Common myeloid progenitor, CD34-positive (primary cell): ENCODE data around the gene GNPTAB.
"Not testable (repeated sequence)": the region's sequence is repeated elsewhere in the genome, so short reads cannot be mapped to it uniquely, and the experiment has no call there.

Experiments
- CTCF ChIA-PET: fragments of 350-600 bp; sonication (Branson Sonifier 250); formaldehyde crosslinking; loops from one replicate; lab custom pipeline; 2021; ENCODE audit warnings: antibody characterized with exemption; lab: Charles Lee
- POLR2A ChIA-PET: fragments of 350-600 bp; sonication (Branson Sonifier 250); formaldehyde crosslinking; loops from one replicate; lab custom pipeline; 2021; ENCODE audit warnings: antibody characterized with exemption; lab: Charles Lee
- DNase-seq, 3 donors: peaks; one replicate each; pipeline versions ENCODE4 v3.0.0 to v3.0.0-alpha.2; 2013
- H3K27ac ChIP-seq, 2 experiments: 1 replicate in 1 of 2; 2 replicates in 1 of 2; pipeline ENCODE4 v1.7.0; 2013; ENCODE audit warnings: inconsistent platforms in 2 of 2, low read length in 2 of 2, mild to moderate bottlenecking in 2 of 2, low read depth in 1 of 2, moderate library complexity in 1 of 2; ENCODE audit not compliant: severe bottlenecking in 2 of 2, insufficient read depth in 1 of 2, poor library complexity in 1 of 2
- H3K27me3 ChIP-seq, 5 experiments: replicated peaks in 2 of 5; 1 replicate in 3 of 5; 2 replicates in 2 of 5; pipeline versions ENCODE4 v1.6.1 to v1.7.0; 2013; ENCODE audit warnings: low read length in 4 of 5, mild to moderate bottlenecking in 2 of 5, moderate library complexity in 2 of 5, inconsistent platforms in 1 of 5; ENCODE audit not compliant: insufficient read depth in 5 of 5, control insufficient read depth in 4 of 5
- H3K36me3 ChIP-seq, 4 experiments: 1 replicate in 2 of 4; 2 replicates in 2 of 4; pipeline versions ENCODE4 v1.6.1 to v1.7.0; 2013; ENCODE audit warnings: low read length in 3 of 4, control low read depth in 1 of 4, mild to moderate bottlenecking in 1 of 4; ENCODE audit not compliant: control insufficient read depth in 4 of 4, insufficient read depth in 4 of 4
- H3K4me1 ChIP-seq, 4 experiments: 1 replicate in 3 of 4; 2 replicates in 1 of 4; pipeline versions ENCODE4 v1.6.1 to v1.7.1; 2013; ENCODE audit warnings: low read length in 3 of 4, mild to moderate bottlenecking in 3 of 4, control low read depth in 1 of 4, inconsistent platforms in 1 of 4, moderate library complexity in 1 of 4; ENCODE audit not compliant: control insufficient read depth in 4 of 4, insufficient read depth in 4 of 4; ENCODE audit errors: control extremely low read depth in 1 of 4
- H3K4me3 ChIP-seq, 7 experiments: 1 replicate in 4 of 7; 2 replicates in 3 of 7; pipeline versions ENCODE4 v1.5.1 to v1.7.0; 2013; ENCODE audit warnings: mild to moderate bottlenecking in 7 of 7, low read length in 6 of 7, moderate library complexity in 6 of 7, inconsistent platforms in 2 of 7, low read depth in 2 of 7, control low read depth in 1 of 7; ENCODE audit not compliant: insufficient read depth in 4 of 7, control insufficient read depth in 1 of 7; ENCODE audit errors: extremely low read depth in 1 of 7
- H3K9me3 ChIP-seq, 5 experiments: 1 replicate in 4 of 5; 2 replicates in 1 of 5; pipeline versions ENCODE4 v1.6.1 to v1.7.1; 2013; ENCODE audit warnings: low read length in 4 of 5, mild to moderate bottlenecking in 2 of 5, inconsistent platforms in 1 of 5, low read depth in 1 of 5, moderate library complexity in 1 of 5; ENCODE audit not compliant: control insufficient read depth in 4 of 5, insufficient read depth in 2 of 5; ENCODE audit errors: control extremely low read depth in 1 of 5
- WGBS: methylation state at CpG from one replicate; pipeline ENCODE4 v1.1.5; 2013; ENCODE audit not compliant: insufficient coverage; 5-methylcytosine and 5-hydroxymethylcytosine counted together

Gene GNPTAB

DNA sequence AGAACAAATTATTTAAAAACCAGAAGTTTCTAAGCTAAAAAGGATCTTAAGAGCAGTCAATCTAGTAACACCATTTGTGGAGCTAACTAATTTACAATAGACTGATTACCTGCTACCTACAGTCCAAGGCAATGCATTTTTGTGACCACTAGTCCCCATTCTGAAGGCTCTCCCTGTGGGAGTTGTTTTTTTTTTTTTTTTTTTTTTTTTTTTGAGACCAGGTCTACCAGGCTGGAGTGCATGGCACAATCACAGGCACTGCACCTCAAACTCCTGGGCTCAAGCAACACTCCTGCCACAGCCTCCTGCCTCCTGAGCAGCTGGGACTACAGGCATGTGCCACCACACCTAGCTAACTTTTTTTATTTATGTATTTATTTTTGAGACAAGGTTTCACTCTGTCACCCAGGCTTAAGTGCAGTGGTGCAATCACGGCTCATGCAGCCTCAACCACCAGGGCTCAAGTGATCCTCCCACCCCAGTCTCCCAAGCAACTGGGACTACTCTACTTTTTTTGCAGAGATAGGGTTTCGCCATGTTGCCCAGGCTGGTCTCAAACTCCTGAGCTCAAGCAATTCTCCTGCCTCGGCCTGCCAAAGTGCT is 3.9 kb downstream of the GNPTAB start:
- H3K4me1 ChIP-seq = peaks cover 30 to 80% (median 61%) of the 10 kb centered on the region in 4 experiments
- DNase-seq = peak in 2 of 3 donors; percentile 39 to 50
- no peaks in the 10 kb centered on the region for H3K27me3 ChIP-seq
- ChIA-PET POLR2A (interaction anchor here (0.6 to 0.8 kb wide), 2 partner anchors 9 to 33 kb away, joined by 3 read pairs; no protein-coding TSS in a partner anchor), CTCF (interaction anchor here (1.1 to 12.2 kb wide), 5 partner anchors 10 to 54 kb away, joined by 3 to 132 read pairs (median 64); no protein-coding TSS in a partner anchor)
- no peaks in the 10 kb centered on the region for H3K9me3 ChIP-seq
- H3K4me3 ChIP-seq = peak overlapping the region in 1 of 7 experiments; percentile 16
- WGBS = 94% methylated on average over 2 of the region's 3 CpGs
- peaks cover 0 to 3% (median 0%) of the 10 kb centered on the region in 4 experiments for H3K36me3 ChIP-seq
- H3K27ac ChIP-seq = no peak overlapping the region

DNA sequence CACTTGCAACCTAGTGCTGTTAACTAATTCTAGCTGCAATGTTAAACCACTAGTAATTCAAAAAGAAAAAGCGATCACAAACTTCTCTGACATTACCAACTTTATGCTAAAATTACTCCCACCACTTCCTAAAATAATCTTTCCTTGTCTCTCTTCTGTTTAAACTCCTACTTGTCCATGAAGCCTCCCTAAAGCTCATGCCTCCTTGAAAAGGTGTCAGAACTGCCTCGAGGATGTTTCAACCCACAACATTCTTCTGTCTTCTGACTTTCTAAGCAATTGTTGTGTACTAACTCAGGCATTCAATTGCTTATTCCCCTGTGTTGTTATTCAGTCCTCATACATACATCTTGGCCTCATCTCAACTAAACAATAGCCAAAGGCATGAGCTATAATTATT is 5.9 kb downstream of the GNPTAB start:
- H3K4me1 ChIP-seq = peaks cover 19 to 71% (median 52%) of the 10 kb centered on the region in 4 experiments
- no peak overlapping the region for H3K4me3 ChIP-seq
- ChIA-PET POLR2A (no interaction called here), CTCF (interaction anchor here (0.8 to 12.2 kb wide), 7 partner anchors 9 to 52 kb away, joined by 3 to 132 read pairs (median 6); no protein-coding TSS in a partner anchor)
- H3K27ac ChIP-seq = no peak overlapping the region
- 60% methylated on average over 1 of the region's 2 CpGs for WGBS
- peaks cover 0 to 2% (median 0%) of the 10 kb centered on the region in 5 experiments for H3K9me3 ChIP-seq
- H3K36me3 ChIP-seq = peaks cover 0 to 10% (median 0%) of the 10 kb centered on the region in 4 experiments
- H3K27me3 ChIP-seq = no peaks in the 10 kb centered on the region
- DNase-seq = no peak

DNA sequence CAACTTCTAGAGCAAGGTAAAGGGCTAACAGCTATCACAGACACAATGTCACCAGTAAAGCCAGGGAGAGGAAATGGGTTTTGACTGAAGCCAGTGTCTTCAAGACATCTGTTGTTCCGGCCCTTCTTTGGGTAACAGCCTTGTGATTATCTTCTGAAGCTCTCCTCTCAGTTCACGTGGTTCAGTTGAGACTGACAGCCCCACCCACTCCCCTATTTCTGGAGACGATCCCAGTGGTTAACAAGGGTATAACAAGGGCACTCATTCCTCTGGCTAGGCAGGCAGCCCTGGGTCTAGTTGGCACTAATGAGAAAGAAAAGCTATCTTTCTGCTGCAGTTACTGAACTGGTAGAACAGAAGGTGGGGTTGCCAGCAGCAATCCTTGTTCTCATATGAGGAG is 6.9 kb downstream of the GNPTAB start:
- H3K4me3 ChIP-seq = no peak overlapping the region
- peak; percentile 86 to 95 (median 93) for DNase-seq
- POLR2A ChIA-PET = no interaction called here
- peaks cover 0 to 6% (median 0%) of the 10 kb centered on the region in 5 experiments for H3K9me3 ChIP-seq
- peaks cover 11 to 63% (median 46%) of the 10 kb centered on the region in 4 experiments for H3K4me1 ChIP-seq
- no peaks in the 10 kb centered on the region for H3K27me3 ChIP-seq
- peak overlapping the region in 1 of 2 experiments; percentile 29 for H3K27ac ChIP-seq
- WGBS = 11% methylated on average over 2 of the region's 3 CpGs
- H3K36me3 ChIP-seq = peaks cover 0 to 10% (median 0%) of the 10 kb centered on the region in 4 experiments
- CTCF ChIA-PET = interaction anchor here (1.0 to 12.2 kb wide), 13 partner anchors 8 to 56 kb away, joined by 3 to 132 read pairs (median 5); no protein-coding TSS in a partner anchor

DNA sequence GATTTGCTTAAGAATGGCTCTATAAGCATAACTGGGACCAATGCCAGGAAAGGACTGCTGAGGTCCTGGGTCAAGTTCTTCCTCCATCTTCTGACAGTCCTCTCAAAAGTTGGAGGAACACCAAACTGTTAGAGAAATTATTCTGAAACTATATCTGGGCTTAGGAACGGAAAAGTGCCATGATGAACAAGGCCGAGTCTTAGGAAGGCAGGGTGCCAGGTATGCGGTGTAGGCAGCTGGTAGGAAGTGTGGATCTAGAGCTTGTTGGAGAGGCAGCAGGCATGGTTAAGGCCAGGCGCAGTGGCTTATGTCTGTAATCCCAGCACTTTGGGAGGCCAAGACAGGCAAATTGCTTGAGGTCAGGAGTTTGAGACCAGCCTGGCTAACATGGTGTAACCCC is 7.7 kb downstream of the GNPTAB start:
- Histone ChIP-seq H3K27ac (no peak overlapping the region), H3K4me3 (no peak overlapping the region), H3K36me3 (peaks cover 0 to 13% (median 0%) of the 10 kb centered on the region in 4 experiments), H3K9me3 (peaks cover 0 to 10% (median 0%) of the 10 kb centered on the region in 5 experiments), H3K27me3 (no peaks in the 10 kb centered on the region), H3K4me1 (peaks cover 7 to 56% (median 41%) of the 10 kb centered on the region in 4 experiments)
- DNase-seq = no peak
- ChIA-PET POLR2A (interaction anchor here (0.6 kb wide), 1 partner anchor 81 kb away, joined by 7 read pairs; no protein-coding TSS in a partner anchor), CTCF (interaction anchor here (1.0 to 12.2 kb wide), 11 partner anchors 8 to 55 kb away, joined by 3 to 132 read pairs (median 5); partner anchors contain the start of gene GNPTAB)
- 97% methylated on average over 4 of the region's 4 CpGs for WGBS

DNA sequence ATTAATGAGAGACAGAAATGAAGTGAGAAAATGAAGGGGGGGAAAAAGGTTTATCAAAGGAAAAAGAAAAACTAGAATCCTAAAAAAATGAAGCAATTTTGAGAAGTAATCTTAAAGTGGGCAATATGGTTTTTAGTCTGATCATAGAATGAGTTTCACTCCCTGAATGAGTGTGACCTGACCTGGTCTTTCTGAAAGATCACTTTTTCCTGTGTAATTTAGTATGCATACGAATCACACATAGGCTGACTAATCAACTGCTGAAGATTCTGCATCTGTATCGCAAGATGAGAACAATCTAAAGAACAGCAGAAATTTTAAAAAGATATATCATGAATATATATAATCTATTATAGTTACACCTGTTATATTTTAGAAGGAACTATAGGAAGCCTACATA is 11.3 kb downstream of the GNPTAB start:
- Histone ChIP-seq H3K9me3 (peaks cover 0 to 10% (median 0%) of the 10 kb centered on the region in 5 experiments), H3K4me1 (peaks cover 0 to 21% (median 16%) of the 10 kb centered on the region in 4 experiments), H3K27ac (no peak overlapping the region), H3K36me3 (peaks cover 0 to 13% (median 0%) of the 10 kb centered on the region in 4 experiments), H3K4me3 (no peak overlapping the region), H3K27me3 (no peaks in the 10 kb centered on the region)
- no peak for DNase-seq
- CTCF ChIA-PET = interaction anchor here (0.7 to 4.1 kb wide), 3 partner anchors 11 to 46 kb away, joined by 3 to 19 read pairs (median 4); partner anchors contain the start of gene GNPTAB
- POLR2A ChIA-PET = no interaction called here
- WGBS = no CpG with 5 or more reads among the region's 2 CpGs

DNA sequence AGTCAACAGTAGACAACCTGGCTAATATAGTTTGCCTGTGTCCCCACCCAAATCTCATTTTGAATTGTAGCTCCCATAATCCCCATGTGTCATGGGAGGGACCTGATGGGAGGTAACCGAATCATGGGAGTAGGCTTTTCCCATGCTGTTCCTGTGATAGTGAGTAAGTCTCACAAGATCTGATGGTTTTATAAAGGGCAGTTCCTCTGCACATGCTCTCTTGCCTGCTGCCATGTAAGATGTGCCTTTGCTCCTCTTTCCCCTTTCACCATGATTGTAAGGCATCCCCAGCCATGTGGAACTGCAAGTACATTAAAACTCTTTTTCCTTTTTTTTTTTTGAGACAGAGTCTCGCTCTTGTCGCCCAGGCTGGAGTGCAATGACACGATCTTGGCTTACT is 12.1 kb downstream of the GNPTAB start:
- DNase-seq, POLR2A ChIA-PET, H3K27ac ChIP-seq, H3K27me3 ChIP-seq, H3K4me3 ChIP-seq: not testable (repeated sequence)
- 100% methylated on average over 1 of the region's 4 CpGs for WGBS
- H3K36me3 ChIP-seq = peaks cover 0 to 13% (median 0%) of the 10 kb centered on the region in 4 experiments
- H3K4me1 ChIP-seq = peaks cover 0 to 14% (median 12%) of the 10 kb centered on the region in 4 experiments
- H3K9me3 ChIP-seq = peaks cover 0 to 10% (median 0%) of the 10 kb centered on the region in 5 experiments
- CTCF ChIA-PET = interaction anchor here (1.0 to 2.6 kb wide), 2 partner anchors 12 to 46 kb away, joined by 4 to 11 read pairs; partner anchors contain the start of gene GNPTAB
